Hematopoietic multipotent progenitor cell treated with erythropoietin and hydrocortisone succinate and interleukin-3 and kit ligand, for 4 days (in vitro differentiated cells): Measurements from ENCODE around the gene WDR1.

ENCODE experiments used
- DNase-seq: peaks from one replicate; pipeline ENCODE4 v3.0.0-alpha.2; 2015

Gene WDR1

DNA sequence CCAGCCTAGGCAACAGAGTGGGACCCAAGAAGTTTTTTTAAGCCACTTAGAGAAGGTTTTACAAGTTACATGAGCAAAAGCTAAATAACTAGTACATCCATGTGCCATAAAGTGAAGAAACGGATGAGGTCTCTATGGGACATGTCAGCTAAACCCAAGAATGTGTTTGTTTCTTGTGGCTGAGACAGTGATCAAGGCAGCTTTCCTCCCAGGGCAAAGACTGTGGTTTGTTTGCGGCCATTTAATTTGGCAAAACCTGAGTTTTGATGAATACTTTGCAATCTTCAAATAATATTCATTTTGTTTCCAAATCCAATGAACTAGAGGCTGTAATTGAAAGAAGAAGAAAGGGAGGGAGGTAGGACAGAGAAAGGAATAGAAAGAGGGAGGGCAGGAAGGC is 50.4 kb downstream of the WDR1 start:
- no peak for DNase-seq

DNA sequence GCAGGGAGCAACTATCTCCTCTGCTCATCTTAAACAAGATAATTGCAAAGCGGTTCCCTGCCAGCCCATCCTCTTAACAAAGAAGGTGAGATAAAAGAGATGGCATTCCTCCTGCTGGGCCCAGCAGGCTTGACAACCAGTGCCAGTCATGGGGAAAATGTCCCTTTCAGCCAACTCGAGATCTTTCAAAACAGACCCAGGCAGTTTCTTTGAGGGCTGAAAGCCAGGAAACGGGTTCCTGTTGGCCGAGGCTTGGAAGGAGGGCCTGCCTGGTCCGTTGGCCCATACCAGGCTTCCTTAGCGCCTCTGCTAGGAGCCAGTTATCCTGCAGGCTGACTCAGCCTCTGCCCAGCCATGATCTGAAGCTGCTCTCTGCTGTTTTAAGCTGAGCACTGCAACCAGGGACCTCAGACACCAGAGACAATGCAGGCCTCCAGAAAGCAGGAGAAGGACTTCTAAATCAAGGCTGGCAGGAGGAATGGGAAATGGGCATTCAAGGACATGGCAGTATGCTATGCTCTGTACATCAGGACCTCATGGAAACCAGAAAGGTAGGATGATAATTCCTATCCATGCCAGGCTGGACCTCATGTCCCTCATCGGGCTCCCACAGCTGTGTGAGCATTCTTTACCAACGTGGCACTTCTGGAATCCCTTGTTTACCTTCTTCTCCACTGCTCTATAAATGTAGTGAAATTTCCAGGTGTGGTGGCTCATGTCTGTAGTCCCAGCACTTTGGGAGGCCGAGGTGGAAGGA is 52.9 kb downstream of the WDR1 start:
- peak; percentile 73 for DNase-seq

DNA sequence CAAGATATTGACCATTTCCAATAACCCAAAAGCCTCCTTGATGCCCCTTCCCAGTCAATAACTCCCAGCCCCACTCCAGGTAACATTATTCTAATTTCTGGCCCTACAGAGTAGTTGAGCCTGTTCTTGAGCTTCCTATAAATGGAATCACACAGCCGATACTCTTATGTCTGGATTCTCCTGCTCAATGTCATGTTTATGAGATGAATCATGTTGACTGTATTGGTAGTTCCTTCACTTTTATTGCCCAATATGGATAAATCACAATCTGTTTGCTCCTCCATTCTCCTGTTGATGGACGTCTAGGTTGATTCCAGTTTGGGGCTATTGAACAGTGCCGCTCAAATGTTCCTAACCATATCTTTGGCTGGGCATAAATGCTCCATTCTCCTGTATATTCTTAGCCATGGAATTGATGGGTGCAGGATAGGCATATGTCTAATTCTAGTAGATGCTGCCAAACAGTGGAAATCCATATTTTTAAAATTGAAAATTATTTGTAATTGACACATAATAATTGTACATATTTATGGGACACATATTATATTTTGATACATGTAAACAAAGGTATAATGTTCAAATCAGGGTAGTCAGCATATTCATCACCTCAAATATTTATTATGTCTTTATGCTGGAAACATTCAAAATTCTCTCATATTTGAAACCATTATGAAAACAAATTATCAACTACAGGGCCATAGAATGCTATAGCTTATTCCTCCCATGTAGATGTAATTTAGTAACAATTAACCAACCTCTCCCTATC is 54.8 kb downstream of the WDR1 start:
- DNase-seq, result no peak

DNA sequence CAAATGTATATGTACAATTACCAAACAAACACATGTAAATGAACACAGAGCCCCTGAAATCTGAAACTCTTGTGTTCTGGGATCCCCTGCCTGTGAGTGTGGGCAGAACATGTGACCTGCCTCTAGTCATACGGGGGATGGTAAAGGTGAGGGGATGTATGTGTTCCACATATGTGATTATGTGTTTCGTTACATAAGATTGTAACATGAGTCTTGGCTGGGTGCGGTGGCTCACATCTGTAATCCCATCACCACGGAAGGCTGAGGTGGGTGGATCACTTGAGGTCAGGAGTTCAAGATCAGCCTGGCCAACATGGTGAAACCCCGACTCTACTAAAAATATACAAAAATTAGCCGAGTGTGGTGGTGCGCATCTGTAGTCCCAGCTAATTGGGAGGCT is 58.2 kb downstream of the WDR1 start:
- no peak for DNase-seq

DNA sequence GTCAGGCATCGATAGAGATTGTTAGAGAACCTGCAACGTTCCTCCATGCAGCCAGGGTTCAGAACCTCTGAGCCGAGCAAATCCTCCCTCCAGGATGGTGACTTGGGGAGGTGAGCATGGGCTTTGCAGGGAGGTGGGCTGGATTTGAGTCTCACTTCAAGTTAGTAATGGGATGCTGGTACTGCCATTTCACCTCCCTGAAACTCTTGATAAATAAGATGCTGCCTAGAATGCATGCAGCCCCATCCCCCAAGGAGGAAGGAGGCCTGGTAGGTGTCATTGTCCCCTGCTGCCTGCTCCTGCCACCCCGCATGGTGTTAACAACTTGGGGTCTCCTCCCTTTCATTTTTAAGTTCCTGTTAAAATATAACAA is 59.6 kb downstream of the WDR1 start:
- DNase-seq, result no peak

DNA sequence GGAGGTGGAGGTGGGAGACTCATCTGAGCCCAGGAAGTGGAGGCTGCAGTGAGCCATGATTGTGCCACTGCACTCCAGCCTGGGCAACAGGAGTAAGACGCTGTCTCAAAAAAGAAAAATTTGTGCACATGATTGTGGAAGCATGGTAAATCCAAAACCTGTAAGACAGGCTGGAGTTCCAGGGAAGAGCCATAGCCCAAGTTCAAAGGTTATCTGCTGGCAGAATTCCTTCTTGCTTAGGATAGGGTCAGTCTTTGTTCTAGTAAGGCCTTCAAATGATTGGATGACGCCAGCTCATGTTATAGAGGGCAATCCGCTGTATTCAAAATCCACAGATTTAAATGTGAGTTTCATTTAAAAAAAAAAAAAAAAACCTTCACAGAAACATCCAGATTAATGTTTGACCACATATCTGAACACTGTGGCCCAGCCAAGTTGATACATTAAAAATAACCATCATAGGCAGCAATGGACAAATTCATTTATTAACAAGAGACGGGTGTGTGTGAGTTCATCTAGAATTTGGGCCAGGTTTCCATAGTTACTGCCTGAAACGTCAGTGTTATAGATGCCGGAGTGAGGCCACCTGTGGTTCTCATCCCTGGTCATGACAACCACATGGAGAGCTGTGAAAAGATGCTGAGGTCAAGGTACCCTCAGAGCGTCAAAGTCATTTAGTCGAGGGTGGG is 60.1 kb downstream of the WDR1 start:
- no peak for DNase-seq

DNA sequence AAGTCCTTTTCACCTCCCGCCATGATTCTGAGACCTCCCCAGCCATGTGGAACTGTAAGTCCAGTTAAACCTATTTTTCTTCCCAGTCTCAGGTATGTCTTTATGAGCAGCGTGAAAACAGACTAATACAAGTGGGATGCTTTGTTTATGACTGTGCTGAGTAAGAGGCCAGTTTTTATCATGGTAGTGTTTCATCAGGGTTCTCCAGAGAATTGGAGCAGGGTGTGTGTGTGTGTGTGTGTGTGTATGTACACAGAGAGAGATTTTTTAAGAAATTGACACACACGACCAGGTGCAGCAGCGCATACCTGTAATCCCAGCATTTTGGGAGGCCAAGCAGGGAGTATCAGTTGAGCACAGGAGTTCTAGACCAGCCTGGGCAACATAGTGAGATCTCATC is 60.7 kb downstream of the WDR1 start:
- no peak for DNase-seq

DNA sequence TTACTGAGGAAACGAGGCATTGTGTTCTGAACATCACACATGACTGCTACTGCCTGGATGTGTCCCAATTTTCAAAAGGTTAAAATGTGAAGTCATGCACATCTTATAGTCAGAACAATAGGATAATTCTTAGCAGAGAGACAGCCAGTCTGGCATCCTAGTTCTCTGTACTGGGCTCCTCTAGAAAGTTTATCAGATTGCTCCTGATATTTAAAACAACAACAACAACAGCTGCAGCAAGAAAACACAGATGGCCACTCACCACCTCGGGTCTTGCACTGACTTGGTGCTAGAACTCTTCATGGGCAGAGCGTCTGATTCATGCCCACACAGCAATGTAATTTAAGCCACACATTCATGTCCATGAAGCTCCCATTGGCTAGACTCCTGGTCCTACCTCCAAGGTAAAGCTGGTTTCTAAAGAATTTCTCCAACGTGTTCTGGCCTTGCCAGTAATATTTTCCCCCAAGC is 62.0 kb downstream of the WDR1 start:
- DNase-seq, result no peak

DNA sequence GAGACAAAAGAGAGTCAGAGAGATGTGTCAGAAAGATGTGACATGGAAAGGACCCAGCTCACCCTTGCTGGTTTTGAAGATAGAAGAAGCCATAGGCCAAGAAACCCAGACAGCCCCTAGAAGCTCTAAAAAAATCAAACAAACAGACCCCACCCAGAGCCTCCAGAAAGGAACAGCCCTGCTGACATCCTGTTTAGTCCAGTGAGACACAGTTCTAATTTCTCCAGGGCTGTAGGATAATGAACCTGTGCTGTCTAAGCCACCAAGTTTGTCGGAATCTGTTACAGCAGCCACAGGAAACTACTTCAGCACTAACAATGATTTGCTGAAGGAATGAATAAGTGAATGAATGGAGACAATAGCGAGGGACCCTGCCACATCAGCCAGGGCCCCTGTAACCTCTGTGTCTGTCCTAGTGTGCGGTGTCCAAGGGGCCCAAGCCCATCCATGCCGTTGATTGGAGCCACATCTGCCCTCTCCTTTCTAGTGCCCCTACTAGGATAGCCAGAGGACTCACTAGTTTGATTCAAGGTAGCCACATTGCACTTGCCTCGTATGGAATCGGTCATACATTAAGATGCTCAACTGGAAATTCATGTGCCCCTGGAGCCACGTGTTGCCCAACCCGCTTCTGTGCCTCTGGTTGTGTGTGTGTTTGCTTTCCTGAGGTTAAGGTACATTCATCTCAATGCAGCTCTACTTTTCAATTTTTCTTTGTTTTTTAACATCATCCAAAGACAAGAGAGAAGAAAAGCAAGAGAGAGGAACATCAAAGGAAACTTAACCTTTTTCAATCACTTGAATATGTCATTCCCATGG is 62.8 kb downstream of the WDR1 start:
- DNase-seq, result no peak

DNA sequence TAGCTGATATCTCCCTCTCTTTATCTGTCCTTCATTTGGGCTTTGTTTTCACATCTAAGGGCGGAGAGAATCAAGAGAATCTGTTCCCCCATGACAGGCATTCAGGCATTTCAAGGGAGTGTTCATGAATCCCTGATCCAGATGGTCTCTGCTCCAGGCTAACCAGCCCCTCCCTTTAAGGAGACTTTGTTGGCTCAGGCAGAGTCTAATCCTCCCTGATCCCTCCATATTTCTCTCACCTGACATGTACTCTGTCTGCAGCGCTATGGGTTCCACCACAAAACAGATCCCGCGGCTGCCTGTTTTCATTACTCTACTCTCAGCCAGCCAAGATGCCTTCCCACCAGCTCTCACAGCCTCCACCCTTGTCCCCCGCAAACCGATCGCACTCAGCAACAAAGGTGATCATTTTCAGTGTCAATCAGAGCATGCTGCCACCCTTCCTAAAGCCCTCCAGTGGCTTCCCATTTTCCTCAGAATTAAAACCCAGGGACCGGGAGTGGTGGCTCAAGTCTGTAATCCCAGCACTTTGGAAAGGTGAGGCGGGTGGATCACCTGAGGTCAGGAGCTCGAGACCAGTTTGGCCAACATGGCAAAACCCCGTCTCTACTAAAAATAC is 65.0 kb downstream of the WDR1 start:
- no peak for DNase-seq

DNA sequence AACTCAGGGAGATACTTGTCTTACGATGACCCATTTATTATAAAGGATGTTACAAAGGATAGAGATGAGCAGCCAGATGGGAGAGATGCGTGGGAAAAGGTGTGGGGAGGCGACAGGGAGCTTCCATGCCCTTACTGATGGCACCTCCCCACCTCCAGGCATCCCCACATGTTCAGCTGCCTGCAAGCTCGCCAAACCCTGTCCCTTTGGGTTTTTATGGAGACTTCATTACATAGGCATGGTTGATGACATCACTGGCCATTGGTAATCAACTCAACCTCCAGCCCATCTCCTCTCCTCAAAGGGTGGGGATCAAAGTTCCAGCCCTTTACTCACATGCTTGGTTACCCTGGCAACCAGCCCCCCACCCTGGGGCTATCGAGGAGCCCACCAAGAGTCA is 65.9 kb downstream of the WDR1 start:
- DNase-seq, result no peak

DNA sequence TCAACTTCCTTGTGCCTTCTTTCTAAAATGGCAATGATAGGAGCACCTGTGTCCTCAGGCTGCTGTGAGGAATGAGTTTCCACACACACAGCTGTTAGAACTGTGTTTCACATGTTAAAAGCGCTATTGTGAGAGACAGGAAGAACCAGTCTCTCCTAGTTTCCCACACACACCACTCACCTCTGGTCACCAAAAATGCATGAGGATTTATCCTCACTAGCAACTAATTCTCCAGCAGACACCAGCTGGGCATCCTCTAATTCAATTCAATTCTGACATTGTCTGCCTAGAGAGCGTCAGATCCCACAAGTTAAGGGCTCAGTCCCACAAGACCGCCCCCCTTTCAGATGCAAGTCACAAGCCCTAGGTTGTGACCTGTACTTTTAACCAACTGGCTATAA is 66.3 kb downstream of the WDR1 start:
- no peak for DNase-seq

DNA sequence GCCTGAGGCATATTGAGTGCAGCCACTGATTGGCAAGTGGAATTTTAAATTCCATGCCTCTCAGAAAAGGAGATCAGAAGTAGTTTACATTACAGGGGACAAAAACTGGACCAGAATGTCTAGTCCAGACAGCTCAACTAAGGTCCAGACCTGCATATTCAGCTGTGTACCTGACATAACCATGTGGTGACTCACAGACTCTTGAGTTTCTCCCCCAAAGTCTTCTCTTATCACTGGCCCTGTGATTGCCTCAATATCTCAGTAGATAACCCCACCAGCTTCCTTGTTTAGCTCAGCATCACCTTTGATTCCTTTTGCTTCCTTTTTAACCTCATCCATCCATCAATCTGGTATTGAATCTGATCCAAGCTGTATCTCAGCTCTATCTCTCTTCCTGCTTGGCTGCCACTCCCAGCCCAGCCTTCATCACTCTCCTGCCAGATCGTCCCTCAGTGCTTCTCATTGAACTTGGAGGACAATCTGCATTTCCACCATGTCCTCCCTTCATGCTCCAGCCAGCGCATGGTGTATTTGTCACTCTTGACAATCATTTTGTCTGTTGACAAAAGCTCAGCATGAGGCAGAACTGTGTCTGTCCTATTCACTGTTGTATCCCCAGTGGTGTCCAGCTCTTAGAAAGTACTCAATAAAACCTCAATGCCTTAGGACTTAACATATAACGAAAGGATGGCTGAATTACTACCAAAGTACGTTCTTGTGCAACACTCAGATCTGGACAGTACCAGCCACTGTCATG is 67.5 kb downstream of the WDR1 start:
- DNase-seq, result peak; percentile 20

DNA sequence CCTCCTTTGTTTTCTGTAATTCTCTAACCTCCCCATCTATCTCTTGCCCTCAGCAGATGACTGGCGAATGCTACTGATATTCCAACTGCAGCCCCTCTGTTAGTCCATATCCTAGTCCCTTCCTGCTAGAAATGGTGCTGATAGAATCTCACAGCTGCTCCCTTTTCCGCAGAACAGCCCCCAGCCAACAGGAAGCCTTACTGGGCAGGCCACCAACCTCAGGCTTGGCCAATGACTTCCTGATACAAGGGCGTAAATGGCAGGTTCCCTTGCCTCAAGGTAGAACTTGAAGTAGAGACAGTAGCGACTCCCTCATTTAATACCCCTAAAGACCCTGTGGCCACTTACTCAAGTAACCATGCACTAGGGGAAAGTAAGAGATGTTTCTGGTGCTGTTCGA is 68.6 kb downstream of the WDR1 start:
- DNase-seq, result peak; percentile 62

DNA sequence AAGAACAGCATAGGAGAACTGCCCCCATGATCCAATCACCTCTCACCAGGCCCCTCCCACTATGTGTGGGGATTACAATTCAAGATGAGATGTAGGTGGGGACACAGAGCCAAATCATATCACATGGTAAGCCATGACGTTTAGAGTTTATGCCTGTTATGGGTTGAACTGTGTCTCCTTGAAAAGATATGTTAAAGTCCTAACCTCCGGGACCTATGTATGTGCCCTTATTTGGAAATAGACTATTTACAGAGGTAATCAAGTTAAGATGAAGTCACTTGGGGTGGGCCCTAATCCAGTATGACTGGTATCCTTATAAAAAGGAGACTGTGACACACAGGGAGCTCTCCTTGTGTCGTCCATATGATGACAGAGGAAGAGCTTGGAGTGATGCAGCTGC is 70.1 kb downstream of the WDR1 start:
- DNase-seq, result no peak

DNA sequence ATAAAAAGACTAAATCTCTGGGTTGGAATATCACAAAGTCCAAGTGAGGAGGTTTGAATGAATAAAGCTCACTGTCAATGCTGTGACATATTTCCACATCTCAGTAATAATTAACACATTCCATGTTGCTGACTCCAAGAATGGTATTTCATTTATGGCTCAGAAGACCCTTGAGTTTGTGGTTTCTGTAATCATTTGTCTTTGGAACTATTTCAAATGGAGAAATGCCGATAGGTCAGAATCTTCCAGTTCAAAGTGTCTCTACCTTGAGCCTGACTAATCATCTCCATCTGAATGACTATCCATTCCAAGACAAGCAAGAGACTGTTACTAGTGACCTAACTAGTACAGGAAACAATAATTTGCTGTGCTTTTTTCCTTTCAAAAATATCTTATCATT is 71.1 kb downstream of the WDR1 start:
- no peak for DNase-seq

DNA sequence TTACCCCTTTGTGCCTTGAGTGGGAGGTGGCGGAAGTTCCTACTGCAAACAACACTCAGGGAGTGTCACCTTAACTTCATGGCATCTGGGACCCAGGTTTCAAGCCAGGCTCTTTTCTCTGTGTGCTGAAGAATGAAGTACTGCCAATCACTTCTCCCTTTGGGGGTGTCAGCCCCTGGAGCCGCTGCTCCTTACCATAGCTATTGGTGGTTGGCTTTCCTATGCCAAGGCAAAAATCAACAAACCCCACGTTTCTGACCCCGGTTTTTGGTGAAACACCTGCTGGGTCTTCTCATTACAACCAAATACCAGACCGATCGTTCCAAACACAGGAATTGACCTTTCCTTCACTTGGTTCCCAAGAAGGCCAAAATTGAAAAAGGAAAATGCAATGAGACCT is 75.6 kb downstream of the WDR1 start:
- DNase-seq, result no peak

DNA sequence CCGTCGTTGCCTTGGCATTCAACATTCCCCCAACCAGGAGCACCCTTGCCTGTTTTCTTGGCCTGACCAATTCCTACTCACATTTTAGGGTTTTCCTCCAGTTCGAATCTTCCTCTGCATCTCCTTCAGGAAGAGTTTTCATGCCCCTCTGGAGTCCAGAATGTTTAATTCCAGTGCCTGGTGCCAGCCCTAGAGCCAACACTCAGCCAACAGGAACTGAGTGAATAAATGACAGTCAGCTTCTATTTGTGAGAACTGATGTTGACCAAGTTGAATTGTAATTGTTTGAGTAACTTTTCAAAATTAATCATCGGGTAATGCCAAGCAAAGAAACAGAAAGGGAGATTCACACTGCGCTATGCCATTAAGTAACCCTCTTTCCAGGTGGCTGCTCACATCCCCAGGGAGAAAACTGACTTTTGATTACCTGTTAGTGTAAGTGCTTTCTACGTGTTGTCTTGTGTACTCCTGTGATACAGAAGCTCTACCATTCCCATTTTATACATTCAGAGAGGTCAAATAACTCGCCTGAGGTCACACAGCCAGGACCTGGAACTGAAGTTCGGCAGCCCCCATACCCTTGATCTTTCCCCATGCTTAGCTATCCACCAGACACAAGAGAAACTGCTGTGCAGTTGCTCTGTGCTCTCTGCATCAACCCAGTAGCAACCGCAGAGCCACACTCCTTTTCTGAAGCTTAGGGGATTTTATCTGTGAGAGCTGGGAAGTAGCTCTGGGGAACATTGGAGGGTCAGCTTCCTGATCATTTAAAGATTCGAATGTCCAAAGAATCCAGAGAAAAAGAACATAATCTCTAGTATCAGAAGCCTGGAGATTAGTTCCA is 76.3 kb downstream of the WDR1 start:
- DNase-seq, result no peak

DNA sequence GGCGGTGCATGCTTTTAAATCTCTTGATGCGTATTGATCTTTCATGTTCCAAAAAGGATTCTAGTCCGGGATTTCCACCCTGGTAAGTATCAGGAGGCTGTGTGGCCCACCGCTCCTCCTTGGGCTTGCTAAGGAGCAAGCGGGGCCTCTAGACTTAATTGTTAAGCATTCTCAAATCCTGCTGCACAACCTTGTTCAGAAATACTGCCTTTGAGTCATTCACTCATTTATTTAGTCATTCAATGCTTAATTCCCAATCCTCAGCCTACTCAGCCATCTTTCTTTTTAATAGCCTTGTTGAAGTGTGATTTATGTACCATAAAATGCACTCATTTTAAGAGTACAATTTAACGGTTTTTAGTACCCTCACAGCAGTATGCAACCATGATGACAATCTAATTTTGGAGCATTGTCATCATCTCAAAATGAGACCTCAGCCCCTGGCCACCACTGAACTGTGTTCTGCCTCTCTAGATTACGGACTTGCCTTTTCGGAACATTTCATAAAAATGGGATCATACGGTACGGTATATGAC is 79.7 kb downstream of the WDR1 start:
- DNase-seq, result no peak

DNA sequence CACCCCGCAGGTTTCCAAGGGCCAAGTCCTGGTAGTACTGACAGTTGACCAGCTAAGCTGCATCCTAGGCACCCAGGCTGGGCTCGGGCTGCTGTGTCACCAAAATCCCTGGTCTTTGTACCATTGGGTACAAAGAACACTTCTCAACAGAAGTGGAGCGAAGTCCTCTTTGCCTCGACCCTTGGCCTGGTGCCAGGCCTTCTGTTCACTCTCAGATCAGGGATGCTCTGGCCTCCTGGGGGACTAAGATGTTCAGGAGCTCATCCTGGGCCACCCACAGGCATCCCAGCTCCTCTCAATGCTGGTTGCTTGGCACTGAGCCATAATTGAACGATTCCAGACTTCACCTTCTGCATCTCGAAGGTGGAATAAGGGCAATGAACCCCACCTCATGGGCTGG is 81.5 kb downstream of the WDR1 start:
- DNase-seq, result no peak
